Measurements from ENCODE around the gene CORO2A.

CORO2A gene

GRCh38 chr9:98234245-98234825 is 41.9 kb upstream of the CORO2A start:
- H3K4me3 ChIP-seq (ENCODE audit: low read depth, low read length): no peak overlapping the region
- peak; percentile 22 for TF ChIP-seq CTCF (IDR thresholded peaks at IDR 0.05; ENCODE audit: low read depth, low read length, missing control alignments)
- no peak for DNase-seq (ENCODE audit: low read depth)

- TF ChIP-seq CTCF (IDR thresholded peaks at IDR 0.05; ENCODE audit: low read depth, low read length, missing control alignments): no peak
- H3K4me3 ChIP-seq (ENCODE audit: low read depth, low read length): no peak overlapping the region
- no peak for DNase-seq (ENCODE audit: low read depth)
Measured at GRCh38 chr9:98232926-98233325, 40.5 kb upstream of the CORO2A start.

- no peak for DNase-seq (ENCODE audit: low read depth)
- TF ChIP-seq CTCF (IDR thresholded peaks at IDR 0.05; ENCODE audit: low read depth, low read length, missing control alignments): no peak
- no peak overlapping the region for H3K4me3 ChIP-seq (ENCODE audit: low read depth, low read length)
Measured at GRCh38 chr9:98231770-98232478, 39.5 kb upstream of the CORO2A start.

GRCh38 chr9:98230789-98231188 is 38.4 kb upstream of the CORO2A start:
- no peak for TF ChIP-seq CTCF (IDR thresholded peaks at IDR 0.05; ENCODE audit: low read depth, low read length, missing control alignments)
- no peak for DNase-seq (ENCODE audit: low read depth)
- H3K4me3 ChIP-seq (ENCODE audit: low read depth, low read length): no peak overlapping the region

- H3K4me3 ChIP-seq (ENCODE audit: low read depth, low read length): no peak overlapping the region
- DNase-seq (ENCODE audit: low read depth): no peak
- TF ChIP-seq CTCF (IDR thresholded peaks at IDR 0.05; ENCODE audit: low read depth, low read length, missing control alignments): no peak
Measured at GRCh38 chr9:98230304-98230703, 37.9 kb upstream of the CORO2A start.

GRCh38 chr9:98229620-98230019 is 37.2 kb upstream of the CORO2A start:
- DNase-seq (ENCODE audit: low read depth): no peak
- H3K4me3 ChIP-seq (ENCODE audit: low read depth, low read length): no peak overlapping the region
- TF ChIP-seq CTCF (IDR thresholded peaks at IDR 0.05; ENCODE audit: low read depth, low read length, missing control alignments): no peak

GRCh38 chr9:98229090-98229395 is 36.6 kb upstream of the CORO2A start:
- no peak for DNase-seq (ENCODE audit: low read depth)
- no peak overlapping the region for H3K4me3 ChIP-seq (ENCODE audit: low read depth, low read length)
- TF ChIP-seq CTCF (IDR thresholded peaks at IDR 0.05; ENCODE audit: low read depth, low read length, missing control alignments): no peak

Measured in GM12864 (cell line).